GM12878 (cell line): ENCODE data around the gene RGS1. TPM values are rescaled to one million over a fixed set of nuclear protein-coding genes. Genes with fewer than 3 reads are reported as not detected.

Experiments
- ATAC-seq: fragments of 200-7000 bp; cut with Tn5 transposase; 3 replicates; pipeline ENCODE4 v1.9.1; 2020; ENCODE audit warnings: mild to moderate bottlenecking, moderate library complexity
- BruUV-seq: library from RNA; stranded (reverse); fragments of 400-500 nt; replicated peaks from 2 replicates; lab custom pipeline; 2021; lab: Mats Ljungman, UMichigan
- CTCF ChIA-PET: fragments of 300-600 bp; sonication (Branson Sonifier 250); formaldehyde crosslinking; extraction: SDS; loops from one replicate; lab custom pipeline; 2021; ENCODE audit warnings: inconsistent platforms; lab: Yijun Ruan, JAX
- POLR2A ChIA-PET: fragments of 350-600 bp; formaldehyde crosslinking; extraction: SDS; loops from one replicate; lab custom pipeline; 2021; ENCODE audit warnings: inconsistent platforms; lab: Charles Lee
- RAD21 ChIA-PET: fragments of 300-600 bp; sonication (Branson Sonifier 250); formaldehyde crosslinking; loops from one replicate; lab custom pipeline; 2023; ENCODE audit warnings: antibody characterized with exemption; ENCODE audit not compliant: unreplicated experiment; lab: Charles Lee
- SMC1A ChIA-PET: fragments of 300-600 bp; sonication (Branson Sonifier 250); formaldehyde crosslinking; loops from one replicate; lab custom pipeline; 2023; ENCODE audit not compliant: unreplicated experiment, uncharacterized antibody; lab: Charles Lee
- DNase-seq: peaks from one replicate; pipeline ENCODE4 v3.0.0-alpha.2; 2011; ENCODE audit warnings: low read depth, low spot score
- FAIRE-seq: peaks from 3 replicates; lab custom pipeline; 2011; peaks lifted over from hg19 to GRCh38; lab: Jason Lieb, UNC
- H2AFZ ChIP-seq: 2 replicates; pipeline ENCODE4 v1.6.0; 2011; ENCODE audit warnings: low read depth, low read length, control low read depth; ENCODE audit not compliant: control insufficient read depth
- H3K27ac ChIP-seq: 2 replicates; pipeline ENCODE4 v1.5.1; 2011; ENCODE audit warnings: control low read depth; ENCODE audit not compliant: control insufficient read depth, insufficient read depth
- H3K27me3 ChIP-seq, 2 experiments: replicated peaks in 1 of 2; 2 replicates each; pipeline versions ENCODE4 v1.6.0 to v1.6.1; 2011; ENCODE audit warnings: low read length in 1 of 2; ENCODE audit not compliant: control insufficient read depth in 2 of 2, insufficient read depth in 2 of 2
- H3K36me3 ChIP-seq, 2 experiments: 2 replicates each; pipeline ENCODE4 v1.5.1; 2011; ENCODE audit warnings: low read length in 1 of 2; ENCODE audit not compliant: control insufficient read depth in 2 of 2, insufficient read depth in 2 of 2
- H3K4me1 ChIP-seq: 2 replicates; pipeline ENCODE4 v1.6.1; 2011; ENCODE audit warnings: mild to moderate bottlenecking, low read length, moderate library complexity, mixed read lengths; ENCODE audit not compliant: control insufficient read depth, insufficient read depth
- H3K4me2 ChIP-seq: 2 replicates; pipeline ENCODE4 v1.6.0; 2011; ENCODE audit warnings: control low read depth; ENCODE audit not compliant: control insufficient read depth, insufficient read depth
- H3K4me3 ChIP-seq: fragments of 200-600 bp; sonication (generic); 2 replicates; pipeline ENCODE4 v1.5.1; 2016
- H3K79me2 ChIP-seq: 2 replicates; pipeline ENCODE4 v1.6.0; 2011; ENCODE audit warnings: low read length; ENCODE audit not compliant: control insufficient read depth, insufficient read depth
- H3K9ac ChIP-seq: 2 replicates; pipeline ENCODE4 v1.8.0; 2011; ENCODE audit warnings: low read length, control low read depth, mixed read lengths; ENCODE audit not compliant: control insufficient read depth, insufficient read depth
- H3K9me3 ChIP-seq: replicated peaks from 3 replicates; pipeline ENCODE4 v1.5.1; 2011; ENCODE audit warnings: mild to moderate bottlenecking, low read length; ENCODE audit not compliant: control insufficient read depth, insufficient read depth
- H4K20me1 ChIP-seq: 2 replicates; pipeline ENCODE4 v1.6.0; 2011; ENCODE audit not compliant: control insufficient read depth, insufficient read depth
- BMI1 ChIP-seq: fragments of 450-650 bp; IDR thresholded peaks from 2 replicates; pipeline ENCODE4 v1.6.1; 2016; ENCODE audit warnings: mild to moderate bottlenecking, moderate library complexity, borderline replicate concordance
- E2F4 ChIP-seq: IDR thresholded peaks from 2 replicates; pipeline ENCODE4 v1.6.1; 2012; ENCODE audit warnings: low read depth, low read length, improper control_type of control experiment
- EED ChIP-seq: sonication (generic); IDR thresholded peaks from 2 replicates; pipeline ENCODE4 v1.6.1; 2016; ENCODE audit warnings: antibody characterized with exemption, low read depth
- IKZF2 ChIP-seq, 2 experiments: fragments of 450-650 bp; IDR thresholded peaks; 2 replicates each; pipeline ENCODE4 v1.6.1; 2017; ENCODE audit warnings: mild to moderate bottlenecking in 2 of 2, moderate library complexity in 2 of 2
- MTA2 ChIP-seq: fragments of 450-650 bp; IDR thresholded peaks from 2 replicates; pipeline ENCODE4 v1.6.1; 2016; ENCODE audit warnings: low read depth, mild to moderate bottlenecking, moderate library complexity
- NFXL1 ChIP-seq: fragments of 450-650 bp; IDR thresholded peaks from 2 replicates; pipeline ENCODE4 v1.6.1; 2017; ENCODE audit warnings: antibody characterized with exemption, mild to moderate bottlenecking, borderline replicate concordance
- POLR2AphosphoS5 ChIP-seq: IDR thresholded peaks from 2 replicates; pipeline ENCODE4 v1.6.1; 2011; ENCODE audit warnings: mild to moderate bottlenecking, low read length, inconsistent platforms
- RBBP5 ChIP-seq: fragments of 200-600 bp; sonication (generic); conservative IDR thresholded peaks from 2 replicates; pipeline ENCODE4 v1.6.1; 2016
- WGBS: methylation state at CpG from one replicate; pipeline ENCODE4 v1.1.6; 2016; ENCODE audit warnings: low lambda C conversion rate; ENCODE audit not compliant: insufficient replicate concordance, insufficient coverage; ENCODE audit errors: missing lambda C conversion rate; 5-methylcytosine and 5-hydroxymethylcytosine counted together
- in situ Hi-C: fragments of 300-500 bp; cut with MboI; formaldehyde crosslinking; loops from 9 replicates; pipeline ENCODE4 v1.14.3; 2018; ENCODE audit warnings: mixed read lengths
- intact Hi-C: fragments of 100-400 bp; cut with micrococcal nuclease; formaldehyde crosslinking; loops from one replicate; pipeline ENCODE4 v1.14.2; 2022; ENCODE audit not compliant: unreplicated experiment
- polyA plus RNA-seq, 11 experiments: library from polyadenylated mRNA; depleted of rRNA in 4 of 11; unstranded in 6 of 11; stranded (reverse) in 5 of 11; fragments of >200 nt; fragmentation: Nextera tagmentation in 4 of 11; fragmentation: Illumina TruSeq in 1 of 11; extraction: Ambion mirVana in 4 of 11; extraction: Trizol in 1 of 11; gene quantifications; 1 replicate in 1 of 11; 2 replicates in 10 of 11; pipeline versions ENCODE4 v1.2.1 to v1.2.3, GENCODE V29; 2011 to 2016; ENCODE audit warnings: inconsistent platforms in 2 of 11, missing spikeins in 2 of 11, low read depth in 1 of 11
- total RNA-seq, 4 experiments: library from RNA; depleted of rRNA in 3 of 4; stranded (reverse); fragments of >200 nt in 3 of 4; fragmentation: Illumina TruSeq in 1 of 4; extraction: Trizol in 1 of 4; gene quantifications; 2 replicates each; pipeline versions ENCODE4 v1.2.1 to v1.2.3, GENCODE V29; 2013 to 2021
- TF ChIP-seq, protein P1 (sequence below): fragments of 450-650 bp; IDR thresholded peaks from 2 replicates; pipeline ENCODE4 v1.6.1; 2016; ENCODE audit warnings: mild to moderate bottlenecking, moderate library complexity, borderline replicate concordance
- TF ChIP-seq, protein P2 (sequence below): IDR thresholded peaks from 2 replicates; pipeline ENCODE4 v1.6.1; 2011; ENCODE audit warnings: borderline replicate concordance, low read depth, mild to moderate bottlenecking, moderate library complexity, low read length; ENCODE audit not compliant: insufficient read depth, poor library complexity, severe bottlenecking
- TF ChIP-seq, protein P3 (sequence below): fragments of 450-650 bp; IDR thresholded peaks from 2 replicates; pipeline ENCODE4 v1.6.1; 2017; ENCODE audit warnings: mild to moderate bottlenecking, moderate library complexity

The RGS1 gene
- total and polyA plus RNA-seq, 10 of the 15 experiments (the other 5 are each of a cell fraction or from before 2014, with no cell fraction given) = 20.7 to 882 (median 45.9) TPM

GRCh38 chr1:192566657-192567056, 8.9 kb upstream of the RGS1 start (continued):
- TF ChIP-seq, protein P1, sequence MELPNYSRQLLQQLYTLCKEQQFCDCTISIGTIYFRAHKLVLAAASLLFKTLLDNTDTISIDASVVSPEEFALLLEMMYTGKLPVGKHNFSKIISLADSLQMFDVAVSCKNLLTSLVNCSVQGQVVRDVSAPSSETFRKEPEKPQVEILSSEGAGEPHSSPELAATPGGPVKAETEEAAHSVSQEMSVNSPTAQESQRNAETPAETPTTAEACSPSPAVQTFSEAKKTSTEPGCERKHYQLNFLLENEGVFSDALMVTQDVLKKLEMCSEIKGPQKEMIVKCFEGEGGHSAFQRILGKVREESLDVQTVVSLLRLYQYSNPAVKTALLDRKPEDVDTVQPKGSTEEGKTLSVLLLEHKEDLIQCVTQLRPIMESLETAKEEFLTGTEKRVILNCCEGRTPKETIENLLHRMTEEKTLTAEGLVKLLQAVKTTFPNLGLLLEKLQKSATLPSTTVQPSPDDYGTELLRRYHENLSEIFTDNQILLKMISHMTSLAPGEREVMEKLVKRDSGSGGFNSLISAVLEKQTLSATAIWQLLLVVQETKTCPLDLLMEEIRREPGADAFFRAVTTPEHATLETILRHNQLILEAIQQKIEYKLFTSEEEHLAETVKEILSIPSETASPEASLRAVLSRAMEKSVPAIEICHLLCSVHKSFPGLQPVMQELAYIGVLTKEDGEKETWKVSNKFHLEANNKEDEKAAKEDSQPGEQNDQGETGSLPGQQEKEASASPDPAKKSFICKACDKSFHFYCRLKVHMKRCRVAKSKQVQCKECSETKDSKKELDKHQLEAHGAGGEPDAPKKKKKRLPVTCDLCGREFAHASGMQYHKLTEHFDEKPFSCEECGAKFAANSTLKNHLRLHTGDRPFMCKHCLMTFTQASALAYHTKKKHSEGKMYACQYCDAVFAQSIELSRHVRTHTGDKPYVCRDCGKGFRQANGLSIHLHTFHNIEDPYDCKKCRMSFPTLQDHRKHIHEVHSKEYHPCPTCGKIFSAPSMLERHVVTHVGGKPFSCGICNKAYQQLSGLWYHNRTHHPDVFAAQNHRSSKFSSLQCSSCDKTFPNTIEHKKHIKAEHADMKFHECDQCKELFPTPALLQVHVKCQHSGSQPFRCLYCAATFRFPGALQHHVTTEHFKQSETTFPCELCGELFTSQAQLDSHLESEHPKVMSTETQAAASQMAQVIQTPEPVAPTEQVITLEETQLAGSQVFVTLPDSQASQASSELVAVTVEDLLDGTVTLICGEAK = no peak
- TF ChIP-seq MTA2 = 0 out of 2 replicates have a peak, but pooled peaks have one; percentile 19
- TF ChIP-seq E2F4 = no peak
- TF ChIP-seq NFXL1 = no peak

- Histone ChIP-seq H3K36me3 (no peaks in the 10 kb centered on the region), H3K9me3 (peaks cover 5% of the 10 kb centered on the region; the same call in 1 of the 3 replicates), H3K79me2 (no peaks in the 10 kb centered on the region), H3K9ac (no peak overlapping the region), H4K20me1 (no peaks in the 10 kb centered on the region), H3K4me1 (no peaks in the 10 kb centered on the region), H3K4me3 (no peak overlapping the region), H3K4me2 (no peak overlapping the region), H3K27ac (no peak overlapping the region), H3K27me3 (no peaks in the 10 kb centered on the region), H2AFZ (no peak overlapping the region)
- DNase-seq (no peak), FAIRE-seq (no peak), ATAC-seq (no peak)
- ChIA-PET SMC1A (interaction anchor here (1.0 to 8.5 kb wide), 11 partner anchors 9 to 61 kb away, joined by 3 to 58 read pairs (median 5); no protein-coding TSS in a partner anchor), RAD21 (interaction anchor here (1.1 to 1.9 kb wide), 7 partner anchors 11 to 51 kb away, joined by 4 to 11 read pairs (median 6); no protein-coding TSS in a partner anchor), CTCF (interaction anchor here (0.8 to 1.3 kb wide), 4 partner anchors 9 to 41 kb away, joined by 3 to 4 read pairs (median 3); no protein-coding TSS in a partner anchor), POLR2A (interaction anchor here (1.1 to 1.9 kb wide), 4 partner anchors 9 to 52 kb away, joined by 4 to 10 read pairs (median 8); no protein-coding TSS in a partner anchor)
- intact Hi-C loops = no loop called here
- in situ Hi-C loops = no loop called here
- 53% methylated on average over 1 of the region's 1 CpG for WGBS
- BruUV-seq = no TSS peak
- no peak for TF ChIP-seq BMI1
- TF ChIP-seq IKZF2 (IDR thresholded peaks at IDR 0.05) = no peak
- TF ChIP-seq POLR2AphosphoS5 = no peak
- TF ChIP-seq, protein P2, sequence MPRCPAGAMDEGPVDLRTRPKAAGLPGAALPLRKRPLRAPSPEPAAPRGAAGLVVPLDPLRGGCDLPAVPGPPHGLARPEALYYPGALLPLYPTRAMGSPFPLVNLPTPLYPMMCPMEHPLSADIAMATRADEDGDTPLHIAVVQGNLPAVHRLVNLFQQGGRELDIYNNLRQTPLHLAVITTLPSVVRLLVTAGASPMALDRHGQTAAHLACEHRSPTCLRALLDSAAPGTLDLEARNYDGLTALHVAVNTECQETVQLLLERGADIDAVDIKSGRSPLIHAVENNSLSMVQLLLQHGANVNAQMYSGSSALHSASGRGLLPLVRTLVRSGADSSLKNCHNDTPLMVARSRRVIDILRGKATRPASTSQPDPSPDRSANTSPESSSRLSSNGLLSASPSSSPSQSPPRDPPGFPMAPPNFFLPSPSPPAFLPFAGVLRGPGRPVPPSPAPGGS = no peak
- no peak for TF ChIP-seq EED
- TF ChIP-seq, protein P3, sequence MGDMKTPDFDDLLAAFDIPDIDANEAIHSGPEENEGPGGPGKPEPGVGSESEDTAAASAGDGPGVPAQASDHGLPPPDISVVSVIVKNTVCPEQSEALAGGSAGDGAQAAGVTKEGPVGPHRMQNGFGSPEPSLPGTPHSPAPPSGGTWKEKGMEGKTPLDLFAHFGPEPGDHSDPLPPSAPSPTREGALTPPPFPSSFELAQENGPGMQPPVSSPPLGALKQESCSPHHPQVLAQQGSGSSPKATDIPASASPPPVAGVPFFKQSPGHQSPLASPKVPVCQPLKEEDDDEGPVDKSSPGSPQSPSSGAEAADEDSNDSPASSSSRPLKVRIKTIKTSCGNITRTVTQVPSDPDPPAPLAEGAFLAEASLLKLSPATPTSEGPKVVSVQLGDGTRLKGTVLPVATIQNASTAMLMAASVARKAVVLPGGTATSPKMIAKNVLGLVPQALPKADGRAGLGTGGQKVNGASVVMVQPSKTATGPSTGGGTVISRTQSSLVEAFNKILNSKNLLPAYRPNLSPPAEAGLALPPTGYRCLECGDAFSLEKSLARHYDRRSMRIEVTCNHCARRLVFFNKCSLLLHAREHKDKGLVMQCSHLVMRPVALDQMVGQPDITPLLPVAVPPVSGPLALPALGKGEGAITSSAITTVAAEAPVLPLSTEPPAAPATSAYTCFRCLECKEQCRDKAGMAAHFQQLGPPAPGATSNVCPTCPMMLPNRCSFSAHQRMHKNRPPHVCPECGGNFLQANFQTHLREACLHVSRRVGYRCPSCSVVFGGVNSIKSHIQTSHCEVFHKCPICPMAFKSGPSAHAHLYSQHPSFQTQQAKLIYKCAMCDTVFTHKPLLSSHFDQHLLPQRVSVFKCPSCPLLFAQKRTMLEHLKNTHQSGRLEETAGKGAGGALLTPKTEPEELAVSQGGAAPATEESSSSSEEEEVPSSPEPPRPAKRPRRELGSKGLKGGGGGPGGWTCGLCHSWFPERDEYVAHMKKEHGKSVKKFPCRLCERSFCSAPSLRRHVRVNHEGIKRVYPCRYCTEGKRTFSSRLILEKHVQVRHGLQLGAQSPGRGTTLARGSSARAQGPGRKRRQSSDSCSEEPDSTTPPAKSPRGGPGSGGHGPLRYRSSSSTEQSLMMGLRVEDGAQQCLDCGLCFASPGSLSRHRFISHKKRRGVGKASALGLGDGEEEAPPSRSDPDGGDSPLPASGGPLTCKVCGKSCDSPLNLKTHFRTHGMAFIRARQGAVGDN = no peak
- TF ChIP-seq RBBP5 = no peak
Measured at GRCh38 chr1:192568063-192568462, 7.5 kb upstream of the RGS1 start.
